K562 (cell line): ENCODE measurements around the gene MAK. TPM values are rescaled to one million over a fixed set of nuclear protein-coding genes. Genes with fewer than 3 reads are reported as not detected.

Source experiments
- CBX1 ChIP-seq: sonication (generic); IDR thresholded peaks from 2 replicates; pipeline ENCODE4 v1.6.1; 2016; ENCODE audit warnings: antibody characterized with exemption, low read depth, mild to moderate bottlenecking
- CHD4 ChIP-seq: fragments of 200-600 bp; sonication (generic); IDR thresholded peaks from 3 replicates; pipeline ENCODE4 v1.6.1; 2012; ENCODE audit warnings: low read depth, mild to moderate bottlenecking, mixed read lengths, low read length, inconsistent platforms; ENCODE audit not compliant: insufficient read depth, insufficient replicate concordance, poor library complexity, severe bottlenecking
- CREB1 ChIP-seq, 2 experiments: sonication (generic) in 1 of 2; formaldehyde crosslinking in 1 of 2; IDR thresholded peaks; 2 replicates each; pipeline versions ENCODE4 v1.6.1 to v1.8.0; 2012 to 2022; ENCODE audit warnings: inconsistent platforms in 1 of 2, mild to moderate bottlenecking in 1 of 2, missing genetic modification reagents in 1 of 2, moderate library complexity in 1 of 2
- EGR1 ChIP-seq: fragments of 450-650 bp; conservative IDR thresholded peaks from 2 replicates; pipeline ENCODE4 v1.6.1; 2017; ENCODE audit warnings: mild to moderate bottlenecking
- EWSR1 ChIP-seq: fragments of 450-650 bp; IDR thresholded peaks from 2 replicates; pipeline ENCODE4 v1.6.1; 2018; ENCODE audit warnings: borderline replicate concordance, mild to moderate bottlenecking, low read depth, moderate library complexity; ENCODE audit not compliant: partially characterized antibody
- FIP1L1 ChIP-seq: fragments of 200-400 bp; formaldehyde crosslinking; IDR thresholded peaks from 2 replicates; pipeline ENCODE4 v1.6.1; 2018; ENCODE audit warnings: mild to moderate bottlenecking, low read depth, low read length; ENCODE audit not compliant: poor library complexity, severe bottlenecking
- GABPB2 ChIP-seq: fragments of 250-450 bp; sonication (Bioruptor Pico); conservative IDR thresholded peaks from 2 replicates; pipeline ENCODE4 v1.5.1; 2021; ENCODE audit warnings: mild to moderate bottlenecking
- HMGN3 ChIP-seq: IDR thresholded peaks from 2 replicates; pipeline ENCODE4 v1.6.1; 2011; ENCODE audit warnings: borderline replicate concordance, low read depth, mild to moderate bottlenecking, mixed read lengths, low read length; ENCODE audit not compliant: insufficient read length; ENCODE audit errors: extremely low read depth
- JUN ChIP-seq, 2 experiments: sonication (generic) in 1 of 2; formaldehyde crosslinking in 1 of 2; IDR thresholded peaks; 2 replicates each; pipeline versions ENCODE4 v1.6.1 to v1.8.0; 2012 to 2022; ENCODE audit warnings: borderline replicate concordance in 2 of 2, mild to moderate bottlenecking in 2 of 2, improper control_type of control experiment in 1 of 2, low read depth in 1 of 2, low read length in 1 of 2, missing genetic modification reagents in 1 of 2
- KDM4B ChIP-seq, 2 experiments: fragments of 450-650 bp in 1 of 2; sonication (generic) in 1 of 2; IDR thresholded peaks; 2 replicates each; pipeline ENCODE4 v1.6.1; 2016 to 2017; ENCODE audit warnings: borderline replicate concordance in 2 of 2, antibody characterized with exemption in 1 of 2, low read depth in 1 of 2, mild to moderate bottlenecking in 1 of 2
- POLR2AphosphoS5 ChIP-seq: IDR thresholded peaks from 2 replicates; pipeline ENCODE4 v1.6.1; 2011; ENCODE audit warnings: mild to moderate bottlenecking, low read depth, low read length, moderate library complexity; ENCODE audit not compliant: control insufficient read depth, insufficient read depth
- POLR2B ChIP-seq: fragments of 450-650 bp; IDR thresholded peaks from 2 replicates; pipeline ENCODE4 v1.6.1; 2018; ENCODE audit warnings: low read depth; ENCODE audit not compliant: partially characterized antibody
- POLR2G ChIP-seq: fragments of 200-400 bp; formaldehyde crosslinking; IDR thresholded peaks from 2 replicates; pipeline ENCODE4 v1.6.1; 2017; ENCODE audit warnings: low read depth, mild to moderate bottlenecking, antibody characterized with exemption, low read length, moderate library complexity
- RAD21 ChIP-seq, 2 experiments: fragments of 250-450 bp in 1 of 2; fragments of 450-650 bp in 1 of 2; sonication (Bioruptor Pico) in 1 of 2; formaldehyde crosslinking in 1 of 2; IDR thresholded peaks in 1 of 2; conservative IDR thresholded peaks in 1 of 2; 2 replicates each; pipeline versions ENCODE4 v1.4.0 to v1.8.0; 2020 to 2022; ENCODE audit warnings: mild to moderate bottlenecking in 2 of 2, moderate library complexity in 1 of 2
- RFX1 ChIP-seq: fragments of 450-650 bp; IDR thresholded peaks from 2 replicates; pipeline ENCODE4 v1.6.1; 2016; ENCODE audit warnings: mild to moderate bottlenecking, moderate library complexity
- SAP30 ChIP-seq: fragments of 200-600 bp; sonication (generic); IDR thresholded peaks from 2 replicates; pipeline ENCODE4 v1.6.1; 2012; ENCODE audit warnings: borderline replicate concordance, low read depth, mild to moderate bottlenecking, moderate library complexity, low read length, control low read depth, inconsistent platforms; ENCODE audit not compliant: insufficient read depth, poor library complexity, severe bottlenecking
- SMAD1 ChIP-seq: fragments of 150-350 bp; IDR thresholded peaks from 2 replicates; pipeline ENCODE4 v1.6.1; 2014; ENCODE audit warnings: low read length, low read depth; ENCODE audit not compliant: partially characterized antibody
- TRIM28 ChIP-seq: fragments of 450-650 bp; IDR thresholded peaks from 2 replicates; pipeline ENCODE4 v1.6.1; 2017
- ZC3H8 ChIP-seq: fragments of 450-650 bp; IDR thresholded peaks from 2 replicates; pipeline ENCODE4 v1.6.1; 2017
- ZEB2 ChIP-seq: fragments of 450-650 bp; IDR thresholded peaks from 2 replicates; pipeline ENCODE4 v1.6.1; 2016
- ZFP91 ChIP-seq: sonication (generic); formaldehyde crosslinking; IDR thresholded peaks from 2 replicates; pipeline ENCODE4 v1.8.0; 2022; ENCODE audit warnings: mild to moderate bottlenecking, missing genetic modification reagents
- ZFPM2 ChIP-seq: fragments of 250-450 bp; sonication (Bioruptor Pico); IDR thresholded peaks from 2 replicates; pipeline ENCODE4 v1.5.1; 2022; ENCODE audit warnings: mild to moderate bottlenecking
- polyA plus RNA-seq, 8 experiments: library from polyadenylated mRNA; depleted of rRNA in 4 of 8; stranded (reverse) in 5 of 8; unstranded in 3 of 8; fragments of >200 nt; fragmentation: Nextera tagmentation in 2 of 8; fragmentation: Illumina TruSeq in 1 of 8; extraction: Ambion mirVana in 2 of 8; extraction: Trizol in 1 of 8; gene quantifications; 2 replicates each; pipeline versions ENCODE4 v1.2.1 to v1.2.3, GENCODE V29; 2011 to 2014; ENCODE audit warnings: inconsistent platforms in 1 of 8, missing spikeins in 1 of 8
- total RNA-seq, 7 experiments: library from RNA; depleted of rRNA in 6 of 7; stranded (reverse); fragments of >200 nt in 6 of 7; fragmentation: Illumina TruSeq in 2 of 7; extraction: Trizol in 2 of 7; gene quantifications; 2 replicates each; pipeline versions ENCODE4 v1.2.1 to v1.2.3, GENCODE V29; 2011 to 2021; ENCODE audit warnings: low replicate concordance in 1 of 7
- TF ChIP-seq, protein P1 (sequence below): sonication (generic); formaldehyde crosslinking; IDR thresholded peaks from 2 replicates; pipeline ENCODE4 v1.8.1; 2023; ENCODE audit warnings: mild to moderate bottlenecking, missing genetic modification reagents

The MAK gene
- total and polyA plus RNA-seq, 9 of the 15 experiments (the other 6 are each of a cell fraction or from before 2014, with no cell fraction given): 0.25 to 1.1 (median 0.53) TPM

- TF ChIP-seq JUN (IDR thresholded peaks at IDR 0.05; ENCODE audit: borderline replicate concordance, low read depth, low read length) (0 out of 2 replicates have a peak, but pooled peaks have one; percentile 3), JUN (CRISPR knock-in tag; IDR thresholded peaks at IDR 0.05; ENCODE audit: borderline replicate concordance) (peak; percentile 51; the same call in 1 of the 2 replicates), EWSR1 (no peak), ZFP91 (no peak), CREB1 (IDR thresholded peaks at IDR 0.05) (no peak), CREB1 (CRISPR knock-in tag; IDR thresholded peaks at IDR 0.05) (peak; percentile 58), KDM4B (IDR thresholded peaks at IDR 0.05; ENCODE audit: borderline replicate concordance in 2 of 2, low read depth in 1 of 2) (no peak), ZEB2 (peak; percentile 75; the same call in 1 of the 2 replicates), SAP30 (peak; percentile 97), SMAD1 (peak; percentile 61), EGR1 (peak; percentile 94), CHD4 (no peak), POLR2B (peak; percentile 73), POLR2G (peak; percentile 81), GABPB2 (CRISPR knock-in tag) (no peak), FIP1L1 (peak; percentile 61), TRIM28 (no peak), POLR2AphosphoS5 (peak; percentile 69; the same call in 1 of the 2 replicates), RFX1 (peak; percentile 92), ZC3H8 (no peak), ZFPM2 (CRISPR knock-in tag) (no peak), RAD21 (CRISPR knock-in tag; conservative IDR thresholded peaks at IDR 0.05 in 1 of 2, IDR thresholded peaks at IDR 0.05 in 1 of 2) (no peak), CBX1 (no peak), HMGN3 (peak; percentile 96)
- TF ChIP-seq, protein P1, sequence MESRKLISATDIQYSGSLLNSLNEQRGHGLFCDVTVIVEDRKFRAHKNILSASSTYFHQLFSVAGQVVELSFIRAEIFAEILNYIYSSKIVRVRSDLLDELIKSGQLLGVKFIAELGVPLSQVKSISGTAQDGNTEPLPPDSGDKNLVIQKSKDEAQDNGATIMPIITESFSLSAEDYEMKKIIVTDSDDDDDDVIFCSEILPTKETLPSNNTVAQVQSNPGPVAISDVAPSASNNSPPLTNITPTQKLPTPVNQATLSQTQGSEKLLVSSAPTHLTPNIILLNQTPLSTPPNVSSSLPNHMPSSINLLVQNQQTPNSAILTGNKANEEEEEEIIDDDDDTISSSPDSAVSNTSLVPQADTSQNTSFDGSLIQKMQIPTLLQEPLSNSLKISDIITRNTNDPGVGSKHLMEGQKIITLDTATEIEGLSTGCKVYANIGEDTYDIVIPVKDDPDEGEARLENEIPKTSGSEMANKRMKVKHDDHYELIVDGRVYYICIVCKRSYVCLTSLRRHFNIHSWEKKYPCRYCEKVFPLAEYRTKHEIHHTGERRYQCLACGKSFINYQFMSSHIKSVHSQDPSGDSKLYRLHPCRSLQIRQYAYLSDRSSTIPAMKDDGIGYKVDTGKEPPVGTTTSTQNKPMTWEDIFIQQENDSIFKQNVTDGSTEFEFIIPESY: peak; percentile 53
These were observed at the start of gene MAK (continued) for GRCh38 chr6:10837995-10838793.
